Measurements from ENCODE around the gene NELFB.
A peak's percentile ranks its signal among the peaks of the same experiment; 100 is the strongest.
"Not testable (repeated sequence)": the region's sequence is repeated elsewhere in the genome, so short reads cannot be mapped to it uniquely, and the experiment has no call there.

NELFB gene

GRCh38 chr9:137234758-137235423, 20.2 kb upstream of the NELFB start:
- DNase-seq (ENCODE audit: low read depth in 4 of 4, low spot score in 1 of 4), result no peak

GRCh38 chr9:137235424-137236237, 19.5 kb upstream of the NELFB start:
- no peak for DNase-seq (ENCODE audit: low read depth in 4 of 4, low spot score in 1 of 4)

DNA sequence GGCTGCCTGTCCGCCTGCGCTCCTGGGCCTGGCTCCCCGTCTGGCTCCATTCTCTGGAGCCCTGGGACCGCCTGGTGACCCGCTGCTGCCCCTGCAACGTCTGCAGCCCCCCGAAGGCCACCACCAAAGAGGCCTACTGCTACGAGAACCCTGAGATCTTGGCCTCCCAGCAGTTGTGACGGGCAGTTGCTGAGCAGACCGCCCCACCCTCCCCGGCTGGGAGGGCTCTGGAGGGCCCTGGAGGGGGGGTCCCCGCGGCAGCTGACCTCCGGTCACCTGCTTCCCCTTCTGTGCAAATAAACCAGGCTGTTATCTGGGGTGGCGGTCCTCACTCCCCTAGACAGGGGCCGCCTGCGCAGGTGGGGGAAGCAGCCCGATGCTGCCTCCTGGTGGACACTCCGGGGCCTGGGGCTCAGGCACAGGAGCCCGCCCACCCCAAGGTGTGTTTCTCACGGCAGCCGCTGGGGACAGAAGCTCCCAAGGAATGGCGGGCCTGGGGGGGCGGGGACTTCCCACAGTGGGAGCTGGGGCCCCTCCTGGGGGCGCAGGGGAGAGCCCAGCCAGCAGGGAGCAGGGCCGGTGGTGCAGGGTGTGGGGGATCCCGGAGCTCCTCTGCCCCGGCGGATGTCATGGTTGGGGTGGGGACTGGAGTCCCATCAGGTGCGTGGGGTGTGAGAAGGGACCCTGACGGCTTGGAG, 18.7 kb upstream of the NELFB start:
- DNase-seq (ENCODE audit: low read depth in 4 of 4, low spot score in 1 of 4), result peak; percentile 81 to 91 (median 88)

GRCh38 chr9:137236936-137237421, 18.1 kb upstream of the NELFB start:
- DNase-seq (ENCODE audit: low read depth in 4 of 4, low spot score in 1 of 4), result no peak

- no peak for DNase-seq (ENCODE audit: low read depth in 4 of 4, low spot score in 1 of 4)
Measured at GRCh38 chr9:137237759-137238726, 17.1 kb upstream of the NELFB start.

DNA sequence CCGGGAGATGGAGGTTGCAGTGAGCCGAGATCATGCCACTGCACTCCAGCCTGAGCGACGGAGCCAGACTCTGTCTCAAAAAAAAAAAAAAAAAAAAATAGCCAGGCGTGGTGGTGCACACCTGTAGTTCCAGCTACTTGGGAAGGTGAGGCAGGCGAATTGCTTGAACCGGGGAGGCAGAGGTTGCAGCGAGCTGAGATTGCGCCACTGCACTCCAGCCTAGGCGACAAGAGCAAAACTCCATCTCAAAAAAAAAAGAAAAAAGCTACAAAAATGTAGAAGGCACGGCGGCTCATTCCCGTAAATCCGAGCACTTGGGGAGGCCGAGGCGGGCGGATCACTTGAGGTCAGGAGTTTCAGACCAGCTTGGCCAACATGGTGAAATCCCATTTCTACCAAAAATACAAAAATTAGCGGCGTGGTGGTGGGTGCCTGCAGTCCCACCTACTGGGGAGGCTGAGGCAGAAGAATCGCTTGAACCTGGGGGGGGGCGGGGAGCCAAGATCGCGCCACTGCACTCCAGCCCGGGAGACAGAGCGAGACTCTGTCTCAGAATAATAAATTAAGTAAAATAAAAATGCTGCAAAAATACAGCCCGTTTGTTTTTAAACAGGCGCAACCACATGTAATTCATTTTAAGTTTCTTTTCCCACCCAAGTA, 15.5 kb upstream of the NELFB start:
- not testable (repeated sequence) for DNase-seq (ENCODE audit: low read depth in 4 of 4, low spot score in 1 of 4)

GRCh38 chr9:137240318-137240840, 14.7 kb upstream of the NELFB start:
- DNase-seq (ENCODE audit: low read depth in 4 of 4, low spot score in 1 of 4), result peak in 3 of 4 experiments; percentile 36 to 58 (median 55)

- peak; percentile 88 to 96 (median 94) for DNase-seq (ENCODE audit: low read depth in 4 of 4, low spot score in 1 of 4)
Measured at GRCh38 chr9:137240841-137241489, 14.2 kb upstream of the NELFB start, which contains the start of gene TUBB4B. Gene TUBB4B, plus strand, starts transcription at chr9:137241287. Its CDS starts 74 bp downstream, at chr9:137241361.

DNA sequence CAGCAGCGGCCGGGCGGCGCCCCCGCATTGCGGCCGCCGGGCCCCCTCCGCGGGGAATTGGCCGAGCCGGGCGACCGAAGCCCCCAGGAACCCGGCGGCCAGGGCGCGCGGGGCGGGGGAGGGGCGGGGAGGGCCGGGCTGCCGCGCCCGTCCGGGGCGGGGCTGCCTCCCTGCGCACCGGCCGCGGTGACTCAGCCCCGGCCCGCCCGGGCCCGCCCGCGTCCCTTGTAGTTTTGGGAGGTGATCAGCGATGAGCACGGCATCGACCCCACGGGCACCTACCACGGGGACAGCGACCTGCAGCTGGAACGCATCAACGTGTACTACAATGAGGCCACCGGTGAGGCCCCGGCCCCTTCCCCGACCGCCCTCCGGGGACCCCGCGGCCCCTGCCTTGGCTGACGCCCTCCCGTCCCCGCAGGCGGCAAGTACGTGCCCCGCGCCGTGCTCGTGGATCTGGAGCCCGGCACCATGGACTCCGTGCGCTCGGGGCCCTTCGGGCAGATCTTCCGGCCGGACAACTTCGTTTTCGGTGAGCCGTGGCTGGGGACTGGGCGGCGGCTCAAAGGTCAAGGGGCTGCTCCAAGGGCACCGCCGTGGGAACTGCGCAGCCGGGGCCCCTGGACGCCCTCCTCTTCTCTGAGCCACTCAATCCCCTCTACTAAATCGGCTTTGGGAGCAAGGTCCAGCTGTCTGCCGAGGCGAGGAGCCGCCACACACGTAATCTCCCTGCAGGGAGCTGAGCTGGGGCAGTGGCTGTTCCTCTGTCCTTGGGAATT, 13.4 kb upstream of the NELFB start:
- peak; percentile 31 to 64 (median 45) for DNase-seq (ENCODE audit: low read depth in 4 of 4, low spot score in 1 of 4)

GRCh38 chr9:137242269-137243203, 12.6 kb upstream of the NELFB start:
- no peak for DNase-seq (ENCODE audit: low read depth in 4 of 4, low spot score in 1 of 4)

GRCh38 chr9:137243266-137243625, 11.9 kb upstream of the NELFB start:
- not testable (repeated sequence) for DNase-seq (ENCODE audit: low read depth in 4 of 4, low spot score in 1 of 4)

GRCh38 chr9:137243626-137244485, 11.3 kb upstream of the NELFB start:
- no peak for DNase-seq (ENCODE audit: low read depth in 4 of 4, low spot score in 1 of 4)

DNA sequence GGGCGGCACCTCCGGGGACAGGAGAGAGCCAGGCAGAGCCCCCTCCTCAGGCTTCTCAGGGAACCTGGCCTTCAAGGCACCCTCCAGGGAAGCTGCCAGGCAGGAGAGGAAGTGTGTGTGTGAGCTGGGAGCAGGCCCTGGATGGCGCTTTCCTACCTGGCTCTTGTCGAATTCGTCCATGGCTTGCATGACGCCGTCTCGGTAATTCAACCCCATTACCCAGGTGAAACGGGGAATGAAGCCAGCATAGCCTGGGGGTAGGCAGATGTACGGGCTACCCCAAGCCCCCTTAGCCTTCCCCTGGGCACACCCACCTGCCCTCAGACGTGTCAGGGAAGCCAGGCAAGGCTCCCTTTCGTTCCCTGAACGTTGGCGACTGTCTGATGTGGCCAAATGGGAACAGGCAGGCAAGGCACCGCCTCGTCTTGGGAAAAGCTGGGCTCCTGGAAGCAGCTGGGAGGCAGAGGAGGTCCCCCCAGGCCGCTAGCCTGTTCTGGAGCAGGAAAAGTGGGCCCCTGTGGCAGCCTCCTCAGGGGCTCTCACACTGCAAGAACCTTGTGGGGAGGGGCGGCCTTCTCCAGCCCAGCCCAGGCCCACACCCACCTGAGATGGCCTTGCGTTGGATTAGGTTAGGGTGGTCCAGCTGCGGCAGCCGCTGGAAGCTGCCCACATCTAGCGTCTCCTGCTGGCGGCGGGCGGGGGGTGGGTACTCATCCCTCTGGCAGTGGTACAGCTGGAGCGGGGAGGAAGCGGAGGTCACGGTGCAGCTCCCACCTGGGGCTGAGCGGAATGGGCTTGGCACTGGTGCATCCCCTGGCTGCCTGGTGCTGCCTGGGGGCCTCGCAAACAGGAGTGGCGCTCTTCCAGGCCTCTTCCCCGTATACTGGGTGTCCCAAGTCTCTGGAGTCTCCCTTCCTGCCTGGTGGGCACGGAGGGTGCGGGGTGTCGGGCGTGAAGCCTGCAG, 10.4 kb upstream of the NELFB start:
- DNase-seq (ENCODE audit: low read depth in 4 of 4, low spot score in 1 of 4), result no peak

GRCh38 chr9:137245450-137246421, 9.4 kb upstream of the NELFB start:
- no peak for DNase-seq (ENCODE audit: low read depth in 4 of 4, low spot score in 1 of 4)
